ENCODE data around the gene PTPRN2.

Gene PTPRN2

DNA sequence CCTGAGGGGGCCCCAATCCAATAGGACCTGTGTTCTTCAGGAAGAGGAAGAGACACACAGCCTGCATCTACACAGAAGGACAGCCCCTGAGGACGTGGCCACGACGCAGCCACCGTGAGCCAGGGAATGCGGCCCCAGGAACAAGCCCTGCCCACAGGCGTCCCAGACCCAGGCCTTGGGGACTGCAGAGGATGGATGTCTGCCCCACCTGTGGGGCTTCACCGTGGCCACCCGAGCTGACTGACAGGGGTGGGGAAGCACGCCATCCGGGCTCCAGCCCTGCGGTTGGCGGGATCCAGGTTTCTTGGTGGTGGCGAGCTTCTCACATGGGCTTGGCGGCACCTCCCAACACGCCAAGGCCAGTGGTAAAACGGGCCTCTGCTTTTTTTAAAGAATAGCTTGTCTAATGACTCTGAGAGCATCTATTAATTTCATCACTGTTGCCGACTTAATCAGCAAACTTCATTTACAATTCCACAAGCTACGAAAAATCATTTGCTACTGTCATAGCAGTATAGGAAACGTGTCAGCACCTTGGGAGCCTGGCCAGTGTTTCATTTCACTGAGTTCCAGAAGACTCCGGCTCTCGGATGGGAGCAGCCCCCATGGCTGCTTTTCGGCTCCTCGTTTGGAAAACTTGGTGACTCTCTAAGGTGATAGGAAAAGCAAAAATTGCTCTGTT is 584.0 kb downstream of the PTPRN2 start:
- TF ChIP-seq GATA3 (IDR thresholded peaks at IDR 0.05; ENCODE audit: low read depth, low read length) (no peak), GATA2 (IDR thresholded peaks at IDR 0.05; ENCODE audit: low read depth, low read length) (no peak)

DNA sequence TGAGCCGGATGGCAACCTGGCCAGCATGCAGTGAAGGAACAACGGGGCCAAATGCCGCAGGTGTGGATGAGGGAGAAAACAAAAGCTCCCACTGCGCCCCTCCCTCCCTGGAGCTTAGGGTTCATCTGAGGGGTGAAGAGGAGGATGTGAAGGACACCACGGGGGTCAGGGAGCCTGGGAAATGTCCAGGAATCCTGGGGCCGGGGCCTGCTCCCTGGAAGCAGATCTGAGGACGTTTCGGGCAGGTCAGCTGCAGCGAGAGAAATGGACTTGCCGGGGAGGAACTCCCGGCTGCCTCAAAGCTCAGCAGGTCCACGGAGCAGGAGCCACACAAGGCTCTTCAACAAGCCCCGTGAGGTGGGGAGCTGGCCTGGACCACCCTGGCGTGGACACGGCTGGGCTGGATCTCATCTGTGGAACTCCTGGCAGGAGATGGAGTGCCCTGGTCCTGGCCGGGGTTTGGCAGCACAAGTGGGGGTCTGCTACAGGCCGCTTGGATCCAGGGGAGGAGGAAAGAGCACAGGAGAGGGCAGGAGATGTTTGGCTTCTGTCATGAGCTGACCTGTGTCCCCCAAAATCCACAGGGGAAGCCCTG is 585.0 kb downstream of the PTPRN2 start:
- TF ChIP-seq GATA3 (IDR thresholded peaks at IDR 0.05; ENCODE audit: low read depth, low read length) (no peak), GATA2 (IDR thresholded peaks at IDR 0.05; ENCODE audit: low read depth, low read length) (no peak)

DNA sequence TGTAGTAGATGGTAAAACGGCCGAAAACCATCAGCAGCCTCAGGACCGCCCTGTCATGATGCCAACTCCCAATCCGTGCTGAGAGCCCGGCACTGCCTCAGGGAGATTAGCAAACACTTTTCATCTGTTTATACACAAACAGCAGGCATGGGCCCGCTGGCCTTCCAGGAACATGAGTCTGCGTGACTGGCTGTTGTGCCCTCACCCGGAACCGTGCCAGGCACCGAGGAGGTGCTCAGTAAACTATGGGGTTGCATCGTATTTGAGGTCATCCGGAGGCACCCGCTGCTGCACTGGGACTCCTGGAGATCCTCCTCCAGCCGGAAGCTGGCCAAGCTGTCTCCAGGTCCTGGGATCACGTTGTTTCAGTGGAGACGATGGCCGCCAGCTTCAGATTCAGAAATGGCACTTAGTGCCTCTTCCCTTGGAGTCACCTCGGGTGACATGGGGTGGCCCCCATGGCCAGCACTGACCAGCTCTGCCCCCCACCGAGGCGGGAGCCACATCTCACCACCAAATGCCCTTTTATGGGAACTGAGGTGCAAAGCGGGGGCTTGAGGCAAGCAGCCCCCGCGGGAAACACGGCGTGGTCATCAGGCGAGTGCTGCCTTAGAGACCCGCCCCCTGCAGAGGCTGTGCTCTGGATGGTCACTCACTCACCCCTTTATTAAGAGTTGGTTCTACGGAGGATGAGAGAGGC is 585.9 kb downstream of the PTPRN2 start:
- TF ChIP-seq GATA3 (IDR thresholded peaks at IDR 0.05; ENCODE audit: low read depth, low read length) (no peak), GATA2 (IDR thresholded peaks at IDR 0.05; ENCODE audit: low read depth, low read length) (no peak)

DNA sequence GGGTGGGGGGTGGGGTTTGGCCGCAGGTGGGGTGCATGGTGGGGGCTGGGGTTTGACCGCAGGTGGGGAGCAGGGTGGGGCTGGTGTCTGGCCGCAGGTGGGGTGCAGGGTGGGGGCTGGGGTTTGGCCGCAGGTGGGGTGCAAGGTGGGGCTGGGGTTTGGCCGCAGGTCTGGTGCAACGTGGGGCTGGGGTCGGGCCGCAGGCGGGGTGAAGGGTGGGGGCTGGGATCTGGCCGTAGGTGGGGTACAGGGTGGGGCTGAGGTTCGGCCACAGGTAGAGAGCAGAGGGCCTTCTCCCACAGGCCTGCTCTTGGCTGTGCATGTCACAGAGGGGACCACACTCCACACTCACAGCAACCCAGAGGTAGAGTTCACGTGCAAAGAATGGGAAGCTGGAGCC is 586.6 kb downstream of the PTPRN2 start:
- TF ChIP-seq GATA2 (IDR thresholded peaks at IDR 0.05; ENCODE audit: low read depth, low read length) = no peak
- no peak for TF ChIP-seq GATA3 (IDR thresholded peaks at IDR 0.05; ENCODE audit: low read depth, low read length)

DNA sequence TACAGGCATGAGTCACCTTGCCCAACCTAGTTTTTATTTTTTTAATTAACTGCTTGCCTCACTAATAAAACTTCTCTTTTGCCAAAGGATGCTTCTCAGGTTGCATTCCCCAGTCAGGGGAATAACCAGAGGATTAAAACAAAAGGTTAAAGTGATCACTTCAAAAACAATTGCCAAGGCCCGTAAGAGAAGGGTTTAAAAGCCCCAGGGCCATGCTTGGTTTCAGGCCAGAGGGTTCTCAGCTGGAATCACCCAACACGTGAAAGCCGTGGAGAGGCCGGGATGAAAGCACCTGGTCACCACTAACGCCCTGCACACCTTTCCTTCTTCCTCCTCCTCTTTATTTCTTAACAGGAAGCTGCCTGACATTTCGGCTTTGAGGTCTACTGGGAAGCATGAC is 587.5 kb downstream of the PTPRN2 start:
- TF ChIP-seq GATA3 (IDR thresholded peaks at IDR 0.05; ENCODE audit: low read depth, low read length) (no peak), GATA2 (IDR thresholded peaks at IDR 0.05; ENCODE audit: low read depth, low read length) (no peak)

DNA sequence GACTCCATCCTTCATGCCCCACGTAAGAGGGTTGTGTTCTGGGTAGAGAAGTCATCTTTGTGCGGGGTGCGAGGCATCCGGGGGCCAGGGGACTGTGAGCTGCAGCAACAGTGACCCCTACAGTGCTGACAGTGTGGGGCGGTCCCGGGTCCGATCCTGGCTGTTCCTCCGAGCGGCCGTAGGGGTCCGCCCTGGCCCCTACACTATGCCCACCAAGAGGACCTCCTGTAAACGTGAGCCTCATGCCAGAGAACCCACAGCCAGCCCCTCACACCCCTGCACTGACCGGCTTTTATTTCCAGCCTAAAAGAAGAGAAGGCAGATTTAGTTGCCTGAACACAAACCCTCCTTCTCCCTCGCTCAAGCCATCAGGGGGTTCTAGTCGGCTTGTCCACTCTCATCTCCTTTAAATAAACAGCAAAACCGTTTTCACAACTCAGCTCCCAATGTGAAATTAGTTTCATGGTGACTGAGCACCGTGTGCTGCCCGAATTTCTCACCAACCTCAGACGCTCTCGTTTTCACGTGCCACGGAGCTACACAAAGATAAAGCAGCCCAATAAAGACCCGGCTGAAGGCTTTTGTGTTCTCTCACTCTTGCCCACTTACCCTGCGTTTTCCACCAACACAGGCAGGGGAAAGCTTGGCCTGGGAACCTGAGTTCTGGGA is 588.6 kb downstream of the PTPRN2 start:
- TF ChIP-seq GATA3 (IDR thresholded peaks at IDR 0.05; ENCODE audit: low read depth, low read length) (no peak), GATA2 (IDR thresholded peaks at IDR 0.05; ENCODE audit: low read depth, low read length) (no peak)

DNA sequence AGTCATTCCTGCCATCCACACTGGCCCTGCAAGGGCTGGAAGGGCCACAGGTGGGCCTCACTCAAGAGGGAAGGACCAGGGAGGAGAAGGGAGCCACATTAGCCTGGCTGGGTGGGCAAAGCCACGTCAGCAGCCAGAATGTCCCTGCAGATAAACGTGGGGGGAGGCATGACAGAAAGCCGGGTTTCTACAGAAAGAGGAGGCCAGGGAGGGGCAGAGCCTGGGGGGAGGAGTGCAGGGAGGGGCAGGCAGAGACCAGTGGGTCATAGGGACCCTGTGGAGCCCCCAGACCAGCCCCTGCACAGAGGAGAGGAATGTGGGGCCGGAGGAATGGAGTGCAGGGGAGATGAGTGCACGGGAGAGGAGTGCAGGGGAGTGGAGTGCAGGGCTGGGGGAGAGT is 590.2 kb downstream of the PTPRN2 start:
- TF ChIP-seq GATA3 (IDR thresholded peaks at IDR 0.05; ENCODE audit: low read depth, low read length) (no peak), GATA2 (IDR thresholded peaks at IDR 0.05; ENCODE audit: low read depth, low read length) (no peak)

DNA sequence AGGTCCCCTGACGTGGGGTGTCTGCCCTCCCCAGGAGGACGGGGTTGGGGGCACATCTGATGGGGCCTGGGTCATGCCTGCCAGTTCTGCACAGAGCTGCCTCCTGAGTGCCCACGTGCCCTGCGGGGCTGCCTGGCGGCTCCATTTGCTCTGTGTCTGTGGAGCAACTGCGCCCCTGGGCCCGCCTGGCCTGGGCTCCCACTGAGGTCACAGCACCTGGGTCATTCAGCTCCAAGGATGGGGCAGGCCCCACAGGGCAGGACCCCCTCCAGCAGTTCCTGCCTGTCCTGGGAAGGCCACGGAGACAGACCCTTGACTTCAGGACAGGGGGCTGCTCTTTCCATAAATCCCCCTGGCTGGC is 590.6 kb downstream of the PTPRN2 start:
- TF ChIP-seq GATA3 (IDR thresholded peaks at IDR 0.05; ENCODE audit: low read depth, low read length) (no peak), GATA2 (IDR thresholded peaks at IDR 0.05; ENCODE audit: low read depth, low read length) (no peak)

DNA sequence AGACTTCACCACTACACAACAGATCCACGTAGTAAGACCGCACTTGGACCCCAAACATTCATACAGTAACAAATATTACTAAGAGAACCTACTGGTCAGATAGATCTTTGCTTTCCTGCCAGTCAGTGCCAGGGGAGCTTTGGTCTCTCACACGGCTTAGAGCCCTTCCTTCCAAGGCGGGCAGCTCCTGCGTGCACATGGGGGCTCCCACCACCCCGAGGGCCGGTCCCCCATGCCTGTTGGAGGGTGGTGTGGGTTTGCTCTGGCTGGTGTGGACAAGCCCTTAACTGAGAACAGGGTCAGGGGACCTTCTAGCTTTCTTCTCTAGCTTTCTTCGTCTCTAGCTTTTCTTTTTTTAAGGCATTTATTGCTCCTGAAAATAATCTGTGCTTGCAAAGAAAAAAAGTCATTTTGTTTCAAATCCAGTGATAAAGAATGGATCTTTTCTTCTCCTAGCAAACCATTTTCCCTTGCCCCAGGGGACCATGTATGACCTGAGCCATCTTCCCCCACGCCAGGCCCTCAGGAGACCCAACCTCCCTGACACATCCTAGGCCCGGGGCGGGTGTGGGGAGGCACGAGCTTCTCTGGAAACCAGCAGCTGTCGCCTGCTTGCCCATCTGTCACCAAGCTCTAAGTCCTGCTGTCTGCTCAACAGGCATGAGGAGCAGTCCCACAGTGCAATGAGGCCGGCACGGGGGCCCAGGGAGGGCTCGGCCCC is 591.1 kb downstream of the PTPRN2 start:
- TF ChIP-seq GATA2 (IDR thresholded peaks at IDR 0.05; ENCODE audit: low read depth, low read length) (no peak), GATA3 (IDR thresholded peaks at IDR 0.05; ENCODE audit: low read depth, low read length) (no peak)

DNA sequence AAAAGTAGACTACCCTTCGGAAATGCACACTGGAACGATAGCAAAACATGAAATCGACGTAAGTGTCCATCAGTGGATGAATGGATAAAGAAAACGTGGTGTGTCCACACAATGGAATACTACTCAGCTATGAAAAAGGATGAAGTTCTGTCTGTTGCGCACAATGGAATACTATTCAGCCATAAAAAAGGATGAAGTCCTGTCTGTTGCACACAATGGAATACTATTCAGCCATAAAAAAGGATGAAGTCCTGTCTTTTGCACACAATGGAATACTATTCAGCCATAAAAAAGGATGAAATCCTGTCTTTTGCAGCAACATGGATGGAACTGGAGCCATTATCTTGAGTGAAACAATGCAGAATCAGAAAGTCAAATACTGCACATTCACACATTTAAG is 591.8 kb downstream of the PTPRN2 start:
- TF ChIP-seq GATA2 (IDR thresholded peaks at IDR 0.05; ENCODE audit: low read depth, low read length) (no peak), GATA3 (IDR thresholded peaks at IDR 0.05; ENCODE audit: low read depth, low read length) (no peak)

DNA sequence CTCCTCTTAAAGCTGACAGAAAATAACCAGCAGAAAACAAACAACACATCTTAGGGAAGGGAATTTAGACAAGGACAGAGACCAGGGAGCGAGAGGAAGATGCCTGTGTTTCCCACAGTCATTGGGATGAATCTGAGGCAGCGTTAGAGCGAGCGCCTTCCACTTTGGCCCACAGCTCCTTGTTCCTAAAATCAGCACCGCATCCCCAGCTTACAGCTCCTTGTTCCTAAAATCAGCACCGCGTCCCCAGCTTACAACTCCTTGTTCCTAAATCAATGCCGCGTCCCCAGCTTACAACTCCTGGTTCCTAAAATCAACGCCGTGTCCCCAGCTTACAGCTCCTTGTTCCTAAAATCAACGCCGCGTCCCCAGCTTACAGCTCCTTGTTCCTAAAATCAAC is 593.3 kb downstream of the PTPRN2 start:
- no peak for TF ChIP-seq GATA2 (IDR thresholded peaks at IDR 0.05; ENCODE audit: low read depth, low read length)
- TF ChIP-seq GATA3 (IDR thresholded peaks at IDR 0.05; ENCODE audit: low read depth, low read length) = no peak

DNA sequence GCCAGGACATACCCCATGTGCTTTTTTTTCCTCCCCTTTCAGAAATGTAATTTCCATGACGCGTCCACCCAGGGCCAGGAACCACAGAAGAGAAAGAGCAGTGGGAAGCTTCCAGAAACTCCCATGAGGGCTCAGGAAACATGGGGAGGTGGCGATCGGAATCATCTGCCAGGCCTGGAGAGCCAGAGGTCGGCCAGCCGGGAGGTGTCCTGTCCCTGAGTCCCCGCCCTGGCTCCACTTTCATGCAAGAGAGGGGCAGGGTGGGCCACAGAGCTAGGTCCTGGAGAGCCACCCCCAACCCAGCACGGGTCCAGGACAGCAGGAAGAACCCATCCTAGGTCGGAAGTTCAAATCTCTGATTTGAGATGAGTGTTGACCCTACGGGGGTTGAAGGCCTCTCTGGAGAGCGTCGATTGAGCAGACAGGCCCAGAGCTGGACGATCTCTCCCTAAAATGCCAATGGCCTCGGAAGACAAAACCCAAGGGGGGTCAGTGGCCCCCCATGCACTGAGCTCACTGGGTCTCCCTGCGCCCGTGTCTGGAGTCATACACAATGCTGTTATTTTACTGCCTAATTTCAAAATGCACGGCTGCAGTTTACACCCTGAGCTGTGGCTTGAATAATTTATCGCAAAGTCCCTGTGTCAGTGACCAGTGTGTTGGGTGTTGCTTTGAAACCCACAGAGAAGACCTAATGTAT is 594.1 kb downstream of the PTPRN2 start:
- no peak for TF ChIP-seq GATA2 (IDR thresholded peaks at IDR 0.05; ENCODE audit: low read depth, low read length)
- no peak for TF ChIP-seq GATA3 (IDR thresholded peaks at IDR 0.05; ENCODE audit: low read depth, low read length)

DNA sequence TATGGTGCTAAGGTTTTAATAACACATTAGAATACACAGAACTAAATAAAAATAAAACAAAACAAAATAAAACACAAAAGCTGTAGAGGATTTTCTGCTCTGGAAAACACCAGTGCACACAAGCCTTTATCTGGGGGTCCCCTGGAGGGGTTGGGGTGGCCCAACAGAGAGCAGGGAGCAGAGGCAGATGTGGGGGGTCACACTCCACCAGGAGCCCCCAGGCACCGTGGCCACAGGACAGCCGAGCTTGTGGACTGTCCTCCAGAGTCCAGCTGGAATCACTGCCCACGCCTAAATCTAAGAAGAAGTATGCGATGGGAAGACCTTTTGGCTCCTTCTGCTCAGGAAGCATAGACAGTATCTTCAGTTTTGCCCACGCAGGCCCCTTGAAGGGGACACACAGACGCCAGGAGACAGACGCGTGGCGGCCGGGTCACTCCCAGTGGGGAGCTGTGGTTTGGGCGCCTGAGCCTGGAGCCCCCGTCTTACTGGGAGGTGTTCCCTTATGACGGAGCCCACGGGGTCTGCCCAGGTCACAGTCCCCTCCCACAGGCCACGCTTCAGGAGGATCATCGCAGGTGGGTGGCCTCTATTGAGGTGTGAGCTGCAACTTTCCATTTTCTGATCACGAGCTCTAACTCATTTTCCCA is 595.0 kb downstream of the PTPRN2 start:
- TF ChIP-seq GATA3 (IDR thresholded peaks at IDR 0.05; ENCODE audit: low read depth, low read length) = no peak
- TF ChIP-seq GATA2 (IDR thresholded peaks at IDR 0.05; ENCODE audit: low read depth, low read length) = no peak

Data from SH-SY5Y (cell line).